Stimulated activated CD4-positive, alpha-beta T cell treated with anti-CD3 and anti-CD28 coated beads, Interleukin-1b, Interleukin-23, amount 100 ng/mL, for 1 hour (primary cell): ENCODE results near the gene ZNF106.

Source experiments
- DNase-seq, 2 donors: peaks; one replicate each; pipeline ENCODE4 v3.0.0-alpha.2; 2020; ENCODE audit warnings: low read depth in 2 of 2

ZNF106 gene

GRCh38 chr15:42474827-42475226, 16.1 kb downstream of the ZNF106 start:
- no peak for DNase-seq

- no peak for DNase-seq
These were observed 19.9 kb downstream of the ZNF106 start for GRCh38 chr15:42471002-42471401.

GRCh38 chr15:42465520-42466259, 25.3 kb downstream of the ZNF106 start:
- DNase-seq: no peak

- no peak for DNase-seq
These were observed 29.7 kb downstream of the ZNF106 start for GRCh38 chr15:42461261-42461660.

GRCh38 chr15:42457445-42458442, 33.2 kb downstream of the ZNF106 start:
- no peak for DNase-seq

GRCh38 chr15:42456971-42457370, 34.0 kb downstream of the ZNF106 start:
- DNase-seq: no peak

- no peak for DNase-seq
These were observed 34.4 kb downstream of the ZNF106 start for GRCh38 chr15:42456531-42456930.

GRCh38 chr15:42453826-42454225, 37.1 kb downstream of the ZNF106 start:
- no peak for DNase-seq

GRCh38 chr15:42450425-42450790, 40.5 kb downstream of the ZNF106 start:
- DNase-seq: no peak

GRCh38 chr15:42449770-42450424, 41.0 kb downstream of the ZNF106 start:
- no peak for DNase-seq

GRCh38 chr15:42448281-42448680, 42.7 kb downstream of the ZNF106 start:
- no peak for DNase-seq

GRCh38 chr15:42447599-42447998, 43.3 kb downstream of the ZNF106 start:
- DNase-seq: no peak

- DNase-seq: no peak
These were observed 45.4 kb downstream of the ZNF106 start for GRCh38 chr15:42445551-42445950.

- no peak for DNase-seq
These were observed 46.4 kb downstream of the ZNF106 start for GRCh38 chr15:42444415-42445063.

GRCh38 chr15:42427429-42428223, 63.3 kb downstream of the ZNF106 start:
- no peak for DNase-seq

GRCh38 chr15:42421376-42421775, 69.6 kb downstream of the ZNF106 start:
- no peak for DNase-seq

GRCh38 chr15:42419369-42419768, 71.6 kb downstream of the ZNF106 start:
- no peak for DNase-seq

GRCh38 chr15:42413920-42414319, 77.0 kb downstream of the ZNF106 start:
- DNase-seq: no peak

GRCh38 chr15:42411884-42412283, 79.1 kb downstream of the ZNF106 start:
- DNase-seq: no peak

- DNase-seq: no peak
These were observed 81.9 kb downstream of the ZNF106 start for GRCh38 chr15:42409011-42409410.

- no peak for DNase-seq
These were observed 82.8 kb downstream of the ZNF106 start for GRCh38 chr15:42408178-42408577.
